Mammary epithelial cell (primary cell): ENCODE measurements around the gene SMAD2.

Experiments used
- CTCF ChIP-seq, 2 donors: IDR thresholded peaks in 1 of 2; conservative IDR thresholded peaks in 1 of 2; 2 replicates each; pipeline ENCODE4 v1.5.1; 2011 to 2012; ENCODE audit warnings: inconsistent platforms in 2 of 2, low read length in 2 of 2, mild to moderate bottlenecking in 2 of 2, control low read depth in 1 of 2, low read depth in 1 of 2; ENCODE audit not compliant: insufficient read depth in 1 of 2; ENCODE audit errors: extremely low read depth in 1 of 2
- EZH2 ChIP-seq: IDR thresholded peaks from 2 replicates; pipeline ENCODE4 v1.6.1; 2012; ENCODE audit warnings: low read length, inconsistent platforms, borderline replicate concordance

DNA sequence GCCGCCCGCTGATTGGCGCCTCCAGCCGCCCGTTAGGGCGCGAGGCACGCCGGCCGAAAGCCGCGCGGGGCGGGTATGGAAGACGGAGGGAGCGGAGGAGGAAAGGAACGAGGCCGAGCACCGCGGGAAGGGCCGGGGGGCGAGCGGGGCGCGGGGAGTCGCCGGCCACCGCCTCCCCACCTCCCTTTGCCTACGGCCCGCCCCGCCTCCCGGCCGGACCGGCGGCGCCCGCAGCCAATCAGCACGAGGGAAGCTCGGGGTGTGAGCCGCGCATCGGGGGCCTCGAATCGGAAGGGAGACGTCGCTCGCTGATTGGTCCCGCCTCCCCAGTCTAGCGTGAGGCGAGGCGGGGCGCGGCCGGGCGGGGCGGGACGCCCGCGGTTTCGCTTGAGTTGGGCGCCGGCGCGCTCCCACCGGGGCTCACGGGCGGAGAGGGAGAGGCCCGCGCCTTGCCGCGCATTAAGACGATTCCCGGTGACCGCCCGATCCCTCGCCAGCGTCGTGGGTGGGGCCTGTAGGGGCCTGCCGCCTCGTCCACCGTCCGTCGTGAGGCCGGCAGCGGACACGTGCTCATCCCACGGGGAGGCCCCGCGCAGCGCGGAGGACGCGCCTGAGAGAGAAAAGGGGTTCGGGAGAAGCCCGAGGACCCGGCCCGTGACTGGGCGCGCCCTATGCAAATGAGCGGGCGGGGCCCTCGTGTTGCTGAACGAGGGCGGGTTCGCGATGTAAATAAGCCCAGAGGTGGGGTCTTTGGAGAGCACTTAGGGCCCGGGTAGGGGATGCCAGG lies 665 bp upstream of the SMAD2 start:
- TF ChIP-seq EZH2 (no peak), CTCF (conservative IDR thresholded peaks at IDR 0.05 in 1 of 2, IDR thresholded peaks at IDR 0.05 in 1 of 2; ENCODE audit: extremely low read depth in 1 of 2, insufficient read depth in 1 of 2, low read depth in 1 of 2, low read length in 2 of 2) (no peak)
